ENCODE results near the gene RHCE.
"Not testable (repeated sequence)": the region's sequence is repeated elsewhere in the genome, so short reads cannot be mapped to it uniquely, and the experiment has no call there.

The RHCE gene

GRCh38 chr1:25445993-25446538, 25.4 kb upstream of the RHCE start:
- no peak overlapping the region for H3K27ac ChIP-seq (replicated peaks)
- H3K27me3 ChIP-seq (ENCODE audit: insufficient read depth, poor library complexity, severe bottlenecking), result no peaks in the 10 kb centered on the region
- TF ChIP-seq SPI1 (IDR thresholded peaks at IDR 0.05; ENCODE audit: borderline replicate concordance, low read depth), result peak; percentile 25; the same call in 1 of the 2 replicates
- TF ChIP-seq CTCF (IDR thresholded peaks at IDR 0.05; ENCODE audit: insufficient read depth, low read length), result no peak
- no peak for DNase-seq (ENCODE audit: low read depth in 1 of 2, low spot score in 1 of 2)
- no peak overlapping the region for H3K4me3 ChIP-seq (replicated peaks; ENCODE audit: insufficient read depth, low read length)

- not testable (repeated sequence) for H3K27ac ChIP-seq (replicated peaks); H3K27me3 ChIP-seq (ENCODE audit: insufficient read depth, poor library complexity, severe bottlenecking); DNase-seq (ENCODE audit: low read depth in 1 of 2, low spot score in 1 of 2); H3K4me3 ChIP-seq (replicated peaks; ENCODE audit: insufficient read depth, low read length)
These were observed 24.0 kb upstream of the RHCE start for GRCh38 chr1:25444604-25445003.

GRCh38 chr1:25443030-25443699, 22.5 kb upstream of the RHCE start:
- no peak for TF ChIP-seq GABPA (IDR thresholded peaks at IDR 0.05; ENCODE audit: low read depth)
- TF ChIP-seq REST (IDR thresholded peaks at IDR 0.05; ENCODE audit: insufficient replicate concordance, low read depth), result no peak
- TF ChIP-seq CTCF (IDR thresholded peaks at IDR 0.05; ENCODE audit: insufficient read depth, low read length), result no peak
- TF ChIP-seq SPI1 (IDR thresholded peaks at IDR 0.05; ENCODE audit: borderline replicate concordance, low read depth), result no peak
- TF ChIP-seq POLR2AphosphoS5 (IDR thresholded peaks at IDR 0.05; ENCODE audit: low read depth), result no peak
- no peaks in the 10 kb centered on the region for H3K27me3 ChIP-seq (ENCODE audit: insufficient read depth, poor library complexity, severe bottlenecking)
- no peak overlapping the region for H3K27ac ChIP-seq (replicated peaks)
- H3K4me3 ChIP-seq (replicated peaks; ENCODE audit: insufficient read depth, low read length), result no peak overlapping the region
- no peak for DNase-seq (ENCODE audit: low read depth in 1 of 2, low spot score in 1 of 2)

- Histone ChIP-seq H3K4me3 (replicated peaks; ENCODE audit: insufficient read depth, low read length) (no peak overlapping the region), H3K27me3 (ENCODE audit: insufficient read depth, poor library complexity, severe bottlenecking) (no peaks in the 10 kb centered on the region), H3K27ac (replicated peaks) (no peak overlapping the region)
- no peak for DNase-seq (ENCODE audit: low read depth in 1 of 2, low spot score in 1 of 2)
- no peak for TF ChIP-seq REST (IDR thresholded peaks at IDR 0.05; ENCODE audit: insufficient replicate concordance, low read depth)
- TF ChIP-seq CTCF (IDR thresholded peaks at IDR 0.05; ENCODE audit: insufficient read depth, low read length), result no peak
- no peak for TF ChIP-seq GABPA (IDR thresholded peaks at IDR 0.05; ENCODE audit: low read depth)
- no peak for TF ChIP-seq POLR2AphosphoS5 (IDR thresholded peaks at IDR 0.05; ENCODE audit: low read depth)
- no peak for TF ChIP-seq SPI1 (IDR thresholded peaks at IDR 0.05; ENCODE audit: borderline replicate concordance, low read depth)
These were observed 21.6 kb upstream of the RHCE start for GRCh38 chr1:25442178-25442577.
